ENCODE data around the gene SLC25A1.

DNA sequence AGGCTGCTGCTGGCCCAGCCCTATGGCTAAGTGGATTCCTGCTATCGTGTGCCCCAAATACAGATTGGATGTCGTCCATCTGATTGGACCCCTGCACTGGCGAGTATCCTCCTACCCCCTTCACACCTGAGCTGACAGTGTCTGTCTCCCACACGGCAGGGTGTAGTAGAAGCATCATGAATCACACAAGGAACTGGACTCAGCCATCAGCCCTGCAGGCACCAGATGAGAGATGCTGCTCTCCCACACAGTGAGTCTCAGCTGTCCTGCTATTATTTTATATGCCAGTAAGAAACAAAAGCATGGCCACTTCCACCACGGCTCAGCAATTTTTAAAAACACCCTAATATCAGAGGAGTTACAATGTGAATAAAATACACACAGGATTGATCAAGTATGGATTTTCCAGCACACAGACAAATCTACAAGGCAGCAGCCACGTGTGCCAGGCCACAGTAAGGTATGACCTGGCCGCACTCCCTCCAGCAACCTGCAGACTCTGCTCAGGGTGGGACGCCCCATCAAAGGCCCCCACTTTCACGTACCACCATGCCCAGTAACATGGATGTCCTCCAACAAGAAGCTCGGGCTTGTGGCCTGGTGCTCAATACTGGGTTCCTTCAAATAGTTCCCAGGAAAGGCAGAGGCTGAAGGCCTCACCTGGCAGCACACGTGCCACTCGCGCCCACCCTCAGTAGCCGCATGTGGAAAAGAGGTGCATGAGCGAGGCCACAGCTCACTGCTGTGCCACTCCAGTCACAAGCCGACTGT is 16.4 kb upstream of the SLC25A1 start:
- TF ChIP-seq, protein P1, sequence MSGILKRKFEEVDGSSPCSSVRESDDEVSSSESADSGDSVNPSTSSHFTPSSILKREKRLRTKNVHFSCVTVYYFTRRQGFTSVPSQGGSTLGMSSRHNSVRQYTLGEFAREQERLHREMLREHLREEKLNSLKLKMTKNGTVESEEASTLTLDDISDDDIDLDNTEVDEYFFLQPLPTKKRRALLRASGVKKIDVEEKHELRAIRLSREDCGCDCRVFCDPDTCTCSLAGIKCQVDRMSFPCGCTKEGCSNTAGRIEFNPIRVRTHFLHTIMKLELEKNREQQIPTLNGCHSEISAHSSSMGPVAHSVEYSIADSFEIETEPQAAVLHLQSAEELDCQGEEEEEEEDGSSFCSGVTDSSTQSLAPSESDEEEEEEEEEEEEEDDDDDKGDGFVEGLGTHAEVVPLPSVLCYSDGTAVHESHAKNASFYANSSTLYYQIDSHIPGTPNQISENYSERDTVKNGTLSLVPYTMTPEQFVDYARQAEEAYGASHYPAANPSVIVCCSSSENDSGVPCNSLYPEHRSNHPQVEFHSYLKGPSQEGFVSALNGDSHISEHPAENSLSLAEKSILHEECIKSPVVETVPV (CRISPR knock-in tag; IDR thresholded peaks at IDR 0.05), result no peak
- no peak for TF ChIP-seq ARNTL (CRISPR knock-in tag; IDR thresholded peaks at IDR 0.05; ENCODE audit: borderline replicate concordance, low read depth)
- no peak for TF ChIP-seq RARB (CRISPR knock-in tag; IDR thresholded peaks at IDR 0.05)
- TF ChIP-seq PATZ1 (CRISPR knock-in tag; IDR thresholded peaks at IDR 0.05; ENCODE audit: borderline replicate concordance), result no peak
- no peak for TF ChIP-seq CREB5 (CRISPR knock-in tag; IDR thresholded peaks at IDR 0.05; ENCODE audit: low read depth)
- TF ChIP-seq OSR1 (CRISPR knock-in tag; IDR thresholded peaks at IDR 0.05), result no peak
- no peak for TF ChIP-seq ZFP3 (CRISPR knock-in tag; IDR thresholded peaks at IDR 0.05)
- no peak for TF ChIP-seq POU6F1 (CRISPR knock-in tag; IDR thresholded peaks at IDR 0.05; ENCODE audit: borderline replicate concordance, low read depth)
- TF ChIP-seq GLIS3 (CRISPR knock-in tag; IDR thresholded peaks at IDR 0.05), result no peak
